RWPE2 (cell line): Measurements from ENCODE around the gene BLCAP.
"Not testable (repeated sequence)": the region's sequence is repeated elsewhere in the genome, so short reads cannot be mapped to it uniquely, and the experiment has no call there.

Experiments
- ATAC-seq: fragments of 200-7000 bp; cut with Tn5 transposase; 3 replicates; pipeline ENCODE4 v1.9.1; 2021; ENCODE audit warnings: low read depth
- DNase-seq: peaks from one replicate; pipeline ENCODE4 v3.0.0-alpha.2; 2020; ENCODE audit warnings: low spot score
- H3K27ac ChIP-seq: fragments of 450-650 bp; 2 replicates; pipeline ENCODE4 v1.5.1; 2017; ENCODE audit warnings: mild to moderate bottlenecking; ENCODE audit not compliant: poor library complexity, severe bottlenecking
- H3K27me3 ChIP-seq: fragments of 250-450 bp; sonication (Bioruptor Pico); 2 replicates; pipeline ENCODE4 v1.5.1; 2021; ENCODE audit warnings: mild to moderate bottlenecking, moderate library complexity; ENCODE audit not compliant: insufficient read depth, poor library complexity, severe bottlenecking
- H3K36me3 ChIP-seq: fragments of 250-450 bp; sonication (Bioruptor Pico); 2 replicates; pipeline ENCODE4 v1.5.1; 2020; ENCODE audit warnings: low read depth, mild to moderate bottlenecking, moderate library complexity
- H3K4me1 ChIP-seq: fragments of 250-450 bp; sonication (Bioruptor Pico); 2 replicates; pipeline ENCODE4 v1.5.1; 2021; ENCODE audit warnings: mild to moderate bottlenecking, moderate library complexity; ENCODE audit not compliant: insufficient read depth, poor library complexity, severe bottlenecking
- H3K4me3 ChIP-seq: fragments of 250-450 bp; sonication (Bioruptor Pico); 2 replicates; pipeline ENCODE4 v1.5.1; 2021; ENCODE audit warnings: mild to moderate bottlenecking, moderate library complexity; ENCODE audit not compliant: severe bottlenecking
- H3K9me3 ChIP-seq: fragments of 250-450 bp; sonication (Bioruptor Pico); 2 replicates; pipeline ENCODE4 v1.5.1; 2021; ENCODE audit warnings: mild to moderate bottlenecking, moderate library complexity; ENCODE audit not compliant: severe bottlenecking
- TF ChIP-seq, protein P1 (sequence below): fragments of 450-650 bp; IDR thresholded peaks from one replicate; pipeline ENCODE4 v1.5.1; 2017; ENCODE audit warnings: mild to moderate bottlenecking, moderate library complexity; ENCODE audit not compliant: poor library complexity, severe bottlenecking

Gene BLCAP

DNA sequence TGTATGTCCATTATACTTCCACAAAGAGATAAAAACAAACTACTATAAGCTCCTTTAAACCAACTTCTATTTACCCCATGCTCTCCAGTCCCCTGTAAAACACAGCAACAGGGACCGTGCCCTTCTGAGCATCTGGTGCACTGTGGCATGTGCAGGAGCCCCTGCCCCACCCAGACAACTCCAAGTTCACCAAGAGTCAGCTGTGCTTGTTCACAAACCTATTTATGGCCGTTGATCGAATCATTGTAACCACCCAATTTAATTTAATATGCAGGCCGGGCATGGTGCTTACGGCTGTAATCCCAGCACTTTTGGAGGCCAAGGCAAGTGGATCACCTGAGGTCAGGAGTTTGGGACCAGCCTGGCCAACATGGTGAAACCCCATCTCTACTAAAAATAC, 13.7 kb upstream of the BLCAP start:
- H3K27ac ChIP-seq = peak overlapping the region; percentile 0
- peaks cover 12% of the 10 kb centered on the region for H3K4me1 ChIP-seq
- no peaks in the 10 kb centered on the region for H3K27me3 ChIP-seq
- TF ChIP-seq, protein P1, sequence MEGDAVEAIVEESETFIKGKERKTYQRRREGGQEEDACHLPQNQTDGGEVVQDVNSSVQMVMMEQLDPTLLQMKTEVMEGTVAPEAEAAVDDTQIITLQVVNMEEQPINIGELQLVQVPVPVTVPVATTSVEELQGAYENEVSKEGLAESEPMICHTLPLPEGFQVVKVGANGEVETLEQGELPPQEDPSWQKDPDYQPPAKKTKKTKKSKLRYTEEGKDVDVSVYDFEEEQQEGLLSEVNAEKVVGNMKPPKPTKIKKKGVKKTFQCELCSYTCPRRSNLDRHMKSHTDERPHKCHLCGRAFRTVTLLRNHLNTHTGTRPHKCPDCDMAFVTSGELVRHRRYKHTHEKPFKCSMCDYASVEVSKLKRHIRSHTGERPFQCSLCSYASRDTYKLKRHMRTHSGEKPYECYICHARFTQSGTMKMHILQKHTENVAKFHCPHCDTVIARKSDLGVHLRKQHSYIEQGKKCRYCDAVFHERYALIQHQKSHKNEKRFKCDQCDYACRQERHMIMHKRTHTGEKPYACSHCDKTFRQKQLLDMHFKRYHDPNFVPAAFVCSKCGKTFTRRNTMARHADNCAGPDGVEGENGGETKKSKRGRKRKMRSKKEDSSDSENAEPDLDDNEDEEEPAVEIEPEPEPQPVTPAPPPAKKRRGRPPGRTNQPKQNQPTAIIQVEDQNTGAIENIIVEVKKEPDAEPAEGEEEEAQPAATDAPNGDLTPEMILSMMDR = no peak
- no peak for ATAC-seq
- no peaks in the 10 kb centered on the region for H3K9me3 ChIP-seq
- H3K4me3 ChIP-seq = no peak overlapping the region
- peak; percentile 31 for DNase-seq
- H3K36me3 ChIP-seq = no peaks in the 10 kb centered on the region

DNA sequence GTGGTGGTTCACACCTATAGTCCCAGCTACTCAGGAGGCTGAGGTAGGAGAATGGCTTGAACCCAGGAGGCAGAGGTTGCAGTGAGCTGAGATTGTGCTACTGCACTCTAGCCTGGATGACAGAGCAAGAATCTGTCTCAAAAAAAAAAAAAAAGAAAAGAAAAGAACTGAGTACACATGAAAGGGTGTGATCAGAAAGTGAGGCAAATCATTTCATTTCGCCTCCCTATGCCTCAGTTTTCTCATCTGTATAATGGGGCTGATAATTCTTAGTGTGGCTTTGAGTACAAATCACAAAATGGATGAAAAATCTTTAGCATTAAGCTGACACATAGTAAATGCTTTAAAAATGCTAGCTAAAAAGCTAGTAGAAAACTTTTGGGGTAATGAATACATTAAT, 13.2 kb upstream of the BLCAP start:
- H3K27ac ChIP-seq, DNase-seq, H3K4me3 ChIP-seq, H3K36me3 ChIP-seq, H3K27me3 ChIP-seq, ATAC-seq, H3K9me3 ChIP-seq: not testable (repeated sequence)
- H3K4me1 ChIP-seq = peaks cover 14% of the 10 kb centered on the region

DNA sequence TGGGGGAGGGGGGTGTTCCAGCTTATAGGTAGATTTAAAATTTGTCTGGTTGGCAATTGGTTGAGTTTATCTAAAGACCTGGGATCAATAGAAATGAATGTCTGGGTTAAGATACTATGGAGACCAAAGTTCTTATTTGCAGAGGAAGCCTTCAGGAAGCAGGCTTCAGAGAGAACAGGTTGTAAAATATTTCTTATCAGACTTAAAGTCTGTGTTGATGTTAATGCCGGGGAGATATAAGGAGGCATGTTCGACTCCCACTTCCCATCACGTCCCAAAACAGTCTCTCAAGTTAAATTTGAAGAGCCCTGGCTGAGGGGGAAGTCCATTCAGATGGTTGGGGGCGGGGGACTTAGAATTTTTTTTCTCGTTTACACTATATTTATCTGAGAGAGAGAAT, 12.3 kb upstream of the BLCAP start:
- DNase-seq (peak; percentile 22), ATAC-seq (no peak)
- TF ChIP-seq, protein P1 = no peak
- Histone ChIP-seq H3K36me3 (no peaks in the 10 kb centered on the region), H3K9me3 (no peaks in the 10 kb centered on the region), H3K27ac (no peak overlapping the region), H3K4me3 (no peak overlapping the region), H3K4me1 (peaks cover 12% of the 10 kb centered on the region), H3K27me3 (no peaks in the 10 kb centered on the region)

DNA sequence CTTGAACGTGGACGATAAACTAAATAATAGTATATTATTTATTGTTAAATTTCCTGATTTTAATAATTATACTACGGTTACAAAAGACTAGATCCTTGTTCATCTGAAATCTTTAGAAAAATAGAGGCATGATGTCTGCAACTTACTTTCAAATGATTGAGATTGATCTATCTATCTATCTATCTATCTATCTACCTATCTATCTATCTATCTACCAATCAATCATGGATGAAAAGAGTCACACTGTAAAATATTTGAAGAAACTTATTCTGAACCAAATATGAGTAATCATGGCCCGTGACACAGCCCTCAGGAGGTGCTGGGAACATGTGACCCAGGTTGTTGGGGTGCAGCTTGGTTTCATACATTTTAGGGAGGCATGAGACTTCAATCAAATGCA, 11.7 kb upstream of the BLCAP start:
- no peaks in the 10 kb centered on the region for H3K27me3 ChIP-seq
- no peak overlapping the region for H3K27ac ChIP-seq
- ATAC-seq (no peak), DNase-seq (peak; percentile 20)
- peaks cover 12% of the 10 kb centered on the region for H3K4me1 ChIP-seq
- TF ChIP-seq, protein P1 = no peak
- H3K4me3 ChIP-seq = no peak overlapping the region
- H3K36me3 ChIP-seq = no peaks in the 10 kb centered on the region
- no peaks in the 10 kb centered on the region for H3K9me3 ChIP-seq

DNA sequence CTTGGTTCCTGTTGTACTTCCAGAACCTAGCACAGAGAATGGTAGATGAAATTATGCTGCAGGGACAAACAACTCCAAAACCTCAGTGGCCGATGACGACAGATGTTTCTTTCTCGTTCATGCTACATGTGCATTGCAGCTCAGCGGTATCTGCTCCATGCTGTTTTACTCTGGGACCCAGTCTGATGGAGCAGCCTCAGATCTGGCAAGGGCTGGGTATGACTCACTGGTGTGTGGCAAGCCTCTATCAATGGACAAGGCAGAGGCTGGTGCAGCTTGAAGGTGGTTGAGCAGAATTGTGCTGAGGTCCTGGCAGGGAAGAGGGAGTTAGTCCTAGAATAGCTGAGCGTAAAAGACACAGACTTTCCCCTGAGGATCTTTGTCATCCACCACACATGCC, 10.3 kb upstream of the BLCAP start:
- peaks cover 12% of the 10 kb centered on the region for H3K4me1 ChIP-seq
- no peak overlapping the region for H3K4me3 ChIP-seq
- H3K27me3 ChIP-seq = no peaks in the 10 kb centered on the region
- no peaks in the 10 kb centered on the region for H3K9me3 ChIP-seq
- TF ChIP-seq, protein P1 = no peak
- DNase-seq = peak; percentile 86
- H3K27ac ChIP-seq = no peak overlapping the region
- H3K36me3 ChIP-seq = no peaks in the 10 kb centered on the region
- peak; percentile 84 for ATAC-seq
